GM12875 (cell line): Measurements from ENCODE around the gene POLRMT.

Experiments
- H3K4me3 ChIP-seq: one replicate; pipeline ENCODE4 v1.5.1; 2011; ENCODE audit warnings: low read depth, low read length, control low read depth
- TF ChIP-seq, protein P1 (sequence below): IDR thresholded peaks from 2 replicates; pipeline ENCODE4 v1.5.1; 2011; ENCODE audit warnings: low read depth, mild to moderate bottlenecking, control low read depth, inconsistent platforms, low read length, moderate library complexity, borderline replicate concordance; ENCODE audit not compliant: insufficient read depth

Gene POLRMT

DNA sequence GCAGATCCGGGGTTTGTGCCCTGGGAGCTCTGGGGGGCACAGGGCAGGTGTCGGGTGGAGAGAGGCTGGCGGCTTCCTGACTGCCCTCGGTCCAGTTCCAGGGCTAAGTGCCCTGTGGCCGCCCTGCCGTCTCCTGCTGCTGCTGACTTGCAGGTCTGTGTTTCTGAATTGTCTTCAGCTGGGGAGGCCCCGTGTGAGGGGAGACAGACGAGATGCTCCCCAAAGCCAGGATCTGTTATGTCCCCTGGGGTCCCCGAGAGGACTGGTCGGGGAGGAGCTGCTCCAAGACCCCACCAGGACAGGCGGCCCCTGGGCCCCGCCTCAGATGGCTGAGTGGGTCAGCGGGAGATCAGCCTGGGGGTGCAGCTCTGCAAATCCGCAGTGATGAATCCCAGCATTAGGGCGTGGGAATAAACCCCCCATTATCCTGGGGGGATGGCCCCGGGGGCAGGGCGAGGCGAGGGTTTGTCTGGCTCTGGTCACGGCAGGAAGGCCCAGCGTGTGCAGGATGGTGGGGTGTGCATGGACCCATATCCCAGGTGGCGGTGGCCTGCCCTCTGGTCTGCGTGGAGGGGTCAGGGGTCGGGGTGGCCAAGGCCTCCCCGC, 39.0 kb downstream of the POLRMT start:
- no peak overlapping the region for H3K4me3 ChIP-seq
- TF ChIP-seq, protein P1, sequence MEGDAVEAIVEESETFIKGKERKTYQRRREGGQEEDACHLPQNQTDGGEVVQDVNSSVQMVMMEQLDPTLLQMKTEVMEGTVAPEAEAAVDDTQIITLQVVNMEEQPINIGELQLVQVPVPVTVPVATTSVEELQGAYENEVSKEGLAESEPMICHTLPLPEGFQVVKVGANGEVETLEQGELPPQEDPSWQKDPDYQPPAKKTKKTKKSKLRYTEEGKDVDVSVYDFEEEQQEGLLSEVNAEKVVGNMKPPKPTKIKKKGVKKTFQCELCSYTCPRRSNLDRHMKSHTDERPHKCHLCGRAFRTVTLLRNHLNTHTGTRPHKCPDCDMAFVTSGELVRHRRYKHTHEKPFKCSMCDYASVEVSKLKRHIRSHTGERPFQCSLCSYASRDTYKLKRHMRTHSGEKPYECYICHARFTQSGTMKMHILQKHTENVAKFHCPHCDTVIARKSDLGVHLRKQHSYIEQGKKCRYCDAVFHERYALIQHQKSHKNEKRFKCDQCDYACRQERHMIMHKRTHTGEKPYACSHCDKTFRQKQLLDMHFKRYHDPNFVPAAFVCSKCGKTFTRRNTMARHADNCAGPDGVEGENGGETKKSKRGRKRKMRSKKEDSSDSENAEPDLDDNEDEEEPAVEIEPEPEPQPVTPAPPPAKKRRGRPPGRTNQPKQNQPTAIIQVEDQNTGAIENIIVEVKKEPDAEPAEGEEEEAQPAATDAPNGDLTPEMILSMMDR, result no peak

DNA sequence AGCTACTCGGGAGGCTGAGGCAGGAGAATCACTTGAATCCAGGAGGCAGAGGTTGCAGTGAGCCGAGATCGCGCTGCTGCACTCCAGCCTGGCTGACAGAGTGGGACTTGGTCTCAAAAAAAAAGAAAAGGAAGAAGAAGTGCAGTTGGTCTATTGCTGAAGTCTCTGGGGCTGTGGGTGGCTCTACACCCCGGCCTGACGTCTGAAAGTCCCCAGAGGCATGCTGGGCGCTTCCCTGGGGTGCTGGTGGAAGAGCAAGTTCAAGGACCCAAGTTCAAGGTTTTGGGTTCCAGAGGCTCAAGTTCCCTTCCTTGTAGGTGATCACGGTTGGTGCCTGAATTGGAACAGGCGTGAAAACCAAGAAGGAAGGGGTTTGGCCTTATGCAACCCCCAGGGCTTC, 39.8 kb downstream of the POLRMT start:
- TF ChIP-seq, protein P1, result no peak
- H3K4me3 ChIP-seq, result no peak overlapping the region

DNA sequence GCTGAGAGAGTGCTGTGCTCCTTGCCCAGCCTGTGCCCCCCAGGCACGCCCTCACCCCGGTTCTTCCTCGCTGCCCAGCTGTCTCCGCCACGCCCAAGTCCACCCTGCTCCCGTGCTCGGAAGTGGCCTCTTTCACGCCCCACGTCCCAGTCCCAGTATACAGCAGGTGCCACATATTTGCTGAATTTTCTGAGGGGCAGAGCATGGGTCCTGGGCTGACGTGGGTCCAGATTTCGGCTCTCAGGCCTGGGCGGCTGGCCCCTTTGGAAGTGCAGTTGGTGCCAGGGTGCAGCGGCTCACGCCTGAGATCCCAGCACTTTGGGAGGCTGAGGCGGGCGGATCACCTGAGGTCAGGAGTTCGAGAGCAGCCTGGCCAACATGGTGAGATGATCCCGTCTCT, 40.3 kb downstream of the POLRMT start:
- TF ChIP-seq, protein P1, result no peak
- no peak overlapping the region for H3K4me3 ChIP-seq

DNA sequence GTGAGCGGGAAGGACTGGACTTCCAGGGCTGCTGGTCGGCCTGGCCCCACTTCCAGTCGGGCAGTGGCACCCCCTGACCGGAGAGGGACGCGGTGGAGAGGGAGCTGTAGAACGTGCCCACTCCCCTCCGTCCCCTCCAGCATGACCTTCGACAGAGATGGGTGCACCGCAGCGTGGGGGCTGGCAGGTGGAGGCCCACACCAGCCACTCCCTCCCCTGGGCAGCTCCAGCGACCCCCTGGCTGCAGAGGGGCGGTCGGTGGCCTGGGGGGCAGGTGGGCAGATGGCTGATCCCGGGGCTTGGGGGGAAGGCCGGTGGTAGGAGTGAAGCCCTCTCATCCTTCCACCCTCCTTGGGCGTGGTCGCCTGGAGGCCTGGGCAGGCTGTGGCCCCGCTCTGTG, 41.2 kb downstream of the POLRMT start:
- TF ChIP-seq, protein P1, result no peak
- H3K4me3 ChIP-seq, result no peak overlapping the region

DNA sequence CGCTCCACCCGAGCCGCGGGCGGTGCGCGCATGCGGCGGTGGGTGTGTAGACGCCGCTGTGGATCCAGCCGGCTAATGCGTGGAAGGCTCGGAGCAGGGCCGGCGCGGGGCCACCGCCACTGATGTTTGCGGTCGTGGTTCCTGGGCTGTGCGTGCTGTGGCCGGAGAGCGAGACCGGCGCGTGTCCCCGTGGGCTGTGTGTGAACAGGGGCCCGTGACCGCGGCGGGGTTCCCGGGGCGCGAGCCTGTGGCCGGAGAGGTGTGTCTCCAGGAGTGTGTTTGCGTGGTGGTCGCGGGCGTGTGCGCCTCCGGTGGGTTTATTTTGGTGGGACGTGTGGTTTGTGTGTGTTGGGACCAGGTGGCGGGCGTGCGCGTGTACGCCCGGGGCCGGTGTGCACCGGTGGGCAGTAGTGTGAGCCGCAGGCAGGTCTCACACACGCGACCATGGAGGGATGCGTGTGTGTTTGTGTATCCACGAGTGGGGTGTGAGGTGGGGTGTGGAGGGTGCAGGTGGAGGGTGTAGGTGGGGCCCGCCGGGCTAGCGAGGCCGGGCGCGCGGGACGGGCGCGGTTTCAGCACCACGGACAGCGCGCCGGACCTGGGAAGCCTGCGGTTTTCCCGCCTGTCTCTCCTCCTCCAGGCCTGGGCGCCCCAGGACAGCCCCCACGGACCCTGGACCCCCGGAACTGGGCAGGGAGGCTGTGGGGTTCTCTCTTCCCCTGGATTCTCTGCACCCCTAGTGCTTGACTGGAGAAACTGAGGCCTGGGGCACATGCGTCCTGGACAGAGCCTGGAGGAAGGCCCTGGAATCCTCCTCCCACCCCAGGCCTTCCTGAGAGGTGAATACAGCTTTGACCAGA, 42.0 kb downstream of the POLRMT start:
- no peak overlapping the region for H3K4me3 ChIP-seq
- TF ChIP-seq, protein P1, result no peak

DNA sequence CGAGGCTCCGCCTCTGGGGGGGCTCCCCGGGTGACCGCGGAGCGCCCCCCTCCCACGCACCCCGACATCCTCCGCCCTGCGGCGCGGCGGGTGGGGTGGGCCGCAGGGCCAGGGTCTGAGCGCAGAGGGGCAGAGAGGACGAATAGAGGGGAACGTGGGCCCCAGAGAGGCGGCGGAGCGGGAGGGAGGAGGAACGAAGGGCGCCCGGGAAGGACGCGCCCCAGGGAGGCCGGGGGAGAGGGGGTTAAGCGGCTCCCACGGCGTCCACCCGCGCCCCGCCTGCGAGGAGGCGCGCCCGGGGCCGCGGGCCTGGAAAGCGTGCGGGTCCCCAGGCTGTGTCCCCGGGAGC, 42.6 kb downstream of the POLRMT start:
- H3K4me3 ChIP-seq, result no peak overlapping the region
- TF ChIP-seq, protein P1, result no peak

DNA sequence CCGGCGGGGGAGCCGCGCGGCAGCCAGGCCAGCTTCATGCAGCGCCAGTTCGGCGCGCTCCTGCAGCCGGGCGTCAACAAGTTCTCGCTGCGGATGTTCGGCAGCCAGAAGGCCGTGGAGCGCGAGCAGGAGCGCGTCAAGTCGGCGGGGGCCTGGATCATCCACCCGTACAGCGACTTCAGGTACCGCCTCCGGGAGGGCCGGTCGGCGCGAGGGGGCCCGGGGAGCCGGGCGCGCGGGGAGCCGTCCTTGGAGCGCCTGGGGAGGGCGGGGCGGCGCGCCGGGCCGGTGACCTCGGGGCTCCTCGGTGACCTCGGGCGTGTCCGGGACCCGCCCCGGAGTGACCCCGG, 43.0 kb downstream of the POLRMT start:
- no peak overlapping the region for H3K4me3 ChIP-seq
- TF ChIP-seq, protein P1, result no peak
